ENCODE results near the gene KLRG1. TPM values are rescaled to one million over a fixed set of nuclear protein-coding genes. Genes with fewer than 3 reads are reported as not detected.

The KLRG1 gene
- polyA plus RNA-seq, 1 donor from 2014 or later = 4.7 TPM

GRCh38 chr12:9050521-9051157 lies 61.3 kb downstream of the KLRG1 start:
- Histone ChIP-seq H3K4me2 (ENCODE audit: low read length) (no peak overlapping the region), H3K79me2 (replicated peaks; ENCODE audit: insufficient read depth, low read length) (no peaks in the 10 kb centered on the region), H3K4me3 (ENCODE audit: low read length) (no peak overlapping the region), H4K20me1 (ENCODE audit: insufficient read depth) (no peaks in the 10 kb centered on the region), H3K36me3 (ENCODE audit: insufficient read depth, low read length) (no peaks in the 10 kb centered on the region), H3K9me2 (ENCODE audit: insufficient read depth, low read length) (no peaks in the 10 kb centered on the region), H3K9me3 (ENCODE audit: low read length) (no peaks in the 10 kb centered on the region), H3K27me3 (ENCODE audit: insufficient read depth, low read depth, low read length) (no peaks in the 10 kb centered on the region), H3F3A (ENCODE audit: insufficient read depth, low read length, poor library complexity, severe bottlenecking) (no peaks in the 10 kb centered on the region), H3K27ac (ENCODE audit: low read length) (no peak overlapping the region), H2AFZ (ENCODE audit: low read depth, low read length) (no peak overlapping the region), H3K9ac (ENCODE audit: low read length) (no peak overlapping the region)
- TF ChIP-seq POLR2AphosphoS5 (IDR thresholded peaks at IDR 0.05) (no peak), SMC3 (conservative IDR thresholded peaks at IDR 0.05; ENCODE audit: poor library complexity) (no peak), EZH2 (IDR thresholded peaks at IDR 0.05; ENCODE audit: borderline replicate concordance, insufficient read depth, low read length, poor library complexity, severe bottlenecking) (no peak), REST (IDR thresholded peaks at IDR 0.05; ENCODE audit: borderline replicate concordance) (no peak), TAF1 (IDR thresholded peaks at IDR 0.05; ENCODE audit: low read depth) (no peak), RAD21 (conservative IDR thresholded peaks at IDR 0.05) (no peak), EP300 (conservative IDR thresholded peaks at IDR 0.05; ENCODE audit: poor library complexity, severe bottlenecking) (no peak), MXI1 (conservative IDR thresholded peaks at IDR 0.05; ENCODE audit: poor library complexity, severe bottlenecking) (no peak)
- TF ChIP-seq, protein P1, sequence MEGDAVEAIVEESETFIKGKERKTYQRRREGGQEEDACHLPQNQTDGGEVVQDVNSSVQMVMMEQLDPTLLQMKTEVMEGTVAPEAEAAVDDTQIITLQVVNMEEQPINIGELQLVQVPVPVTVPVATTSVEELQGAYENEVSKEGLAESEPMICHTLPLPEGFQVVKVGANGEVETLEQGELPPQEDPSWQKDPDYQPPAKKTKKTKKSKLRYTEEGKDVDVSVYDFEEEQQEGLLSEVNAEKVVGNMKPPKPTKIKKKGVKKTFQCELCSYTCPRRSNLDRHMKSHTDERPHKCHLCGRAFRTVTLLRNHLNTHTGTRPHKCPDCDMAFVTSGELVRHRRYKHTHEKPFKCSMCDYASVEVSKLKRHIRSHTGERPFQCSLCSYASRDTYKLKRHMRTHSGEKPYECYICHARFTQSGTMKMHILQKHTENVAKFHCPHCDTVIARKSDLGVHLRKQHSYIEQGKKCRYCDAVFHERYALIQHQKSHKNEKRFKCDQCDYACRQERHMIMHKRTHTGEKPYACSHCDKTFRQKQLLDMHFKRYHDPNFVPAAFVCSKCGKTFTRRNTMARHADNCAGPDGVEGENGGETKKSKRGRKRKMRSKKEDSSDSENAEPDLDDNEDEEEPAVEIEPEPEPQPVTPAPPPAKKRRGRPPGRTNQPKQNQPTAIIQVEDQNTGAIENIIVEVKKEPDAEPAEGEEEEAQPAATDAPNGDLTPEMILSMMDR (IDR thresholded peaks at IDR 0.05; ENCODE audit: poor library complexity, severe bottlenecking) = no peak

DNA sequence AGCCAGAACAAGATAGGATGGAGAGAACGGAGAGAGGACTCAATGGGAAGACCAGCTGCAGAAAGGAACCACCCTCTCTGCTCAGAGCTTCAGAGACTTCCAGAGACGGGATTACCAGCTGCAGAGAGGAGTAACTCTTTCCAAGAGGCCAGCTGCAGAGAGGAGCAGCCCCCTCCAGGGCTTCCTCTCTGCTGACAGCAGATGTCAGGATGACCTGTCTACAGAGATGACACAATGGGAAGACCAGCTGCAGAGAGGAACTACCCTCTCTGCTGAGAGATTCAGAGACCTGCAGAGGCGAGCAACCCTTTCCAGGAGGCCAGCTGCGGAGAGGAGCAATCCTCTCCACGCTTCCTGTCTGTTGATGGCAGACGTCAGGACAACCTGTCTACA lies 61.8 kb downstream of the KLRG1 start:
- no peaks in the 10 kb centered on the region for H3K79me2 ChIP-seq (replicated peaks; ENCODE audit: insufficient read depth, low read length)
- H3K9ac ChIP-seq (ENCODE audit: low read length) = no peak overlapping the region
- H3K9me2 ChIP-seq (ENCODE audit: insufficient read depth, low read length) = no peaks in the 10 kb centered on the region
- H4K20me1 ChIP-seq (ENCODE audit: insufficient read depth) = no peaks in the 10 kb centered on the region
- no peak overlapping the region for H3K4me3 ChIP-seq (ENCODE audit: low read length)
- no peak overlapping the region for H3K4me2 ChIP-seq (ENCODE audit: low read length)
- TF ChIP-seq POLR2AphosphoS5 (IDR thresholded peaks at IDR 0.05) = no peak
- TF ChIP-seq, protein P1 (IDR thresholded peaks at IDR 0.05; ENCODE audit: poor library complexity, severe bottlenecking) = no peak
- TF ChIP-seq EZH2 (IDR thresholded peaks at IDR 0.05; ENCODE audit: borderline replicate concordance, insufficient read depth, low read length, poor library complexity, severe bottlenecking) = no peak
- TF ChIP-seq EP300 (conservative IDR thresholded peaks at IDR 0.05; ENCODE audit: poor library complexity, severe bottlenecking) = no peak
- no peak for TF ChIP-seq RAD21 (conservative IDR thresholded peaks at IDR 0.05)
- no peak for TF ChIP-seq MXI1 (conservative IDR thresholded peaks at IDR 0.05; ENCODE audit: poor library complexity, severe bottlenecking)
- no peak for TF ChIP-seq SMC3 (conservative IDR thresholded peaks at IDR 0.05; ENCODE audit: poor library complexity)
- TF ChIP-seq REST (IDR thresholded peaks at IDR 0.05; ENCODE audit: borderline replicate concordance) = no peak
- TF ChIP-seq TAF1 (IDR thresholded peaks at IDR 0.05; ENCODE audit: low read depth) = no peak
- H3K27ac ChIP-seq (ENCODE audit: low read length) = no peak overlapping the region
- no peaks in the 10 kb centered on the region for H3K27me3 ChIP-seq (ENCODE audit: insufficient read depth, low read depth, low read length)
- H3K36me3 ChIP-seq (ENCODE audit: insufficient read depth, low read length) = no peaks in the 10 kb centered on the region
- H3F3A ChIP-seq (ENCODE audit: insufficient read depth, low read length, poor library complexity, severe bottlenecking) = no peaks in the 10 kb centered on the region
- no peak overlapping the region for H2AFZ ChIP-seq (ENCODE audit: low read depth, low read length)
- H3K9me3 ChIP-seq (ENCODE audit: low read length) = no peaks in the 10 kb centered on the region

Data from neural cell (in vitro differentiated cells).